ENCODE data around the gene HYDIN. TPM values are rescaled to one million over a fixed set of nuclear protein-coding genes. Genes with fewer than 3 reads are reported as not detected.

Gene HYDIN
- total and polyA plus RNA-seq, 4 donors: 0.14 to 3.0 (median 0.60) TPM

DNA sequence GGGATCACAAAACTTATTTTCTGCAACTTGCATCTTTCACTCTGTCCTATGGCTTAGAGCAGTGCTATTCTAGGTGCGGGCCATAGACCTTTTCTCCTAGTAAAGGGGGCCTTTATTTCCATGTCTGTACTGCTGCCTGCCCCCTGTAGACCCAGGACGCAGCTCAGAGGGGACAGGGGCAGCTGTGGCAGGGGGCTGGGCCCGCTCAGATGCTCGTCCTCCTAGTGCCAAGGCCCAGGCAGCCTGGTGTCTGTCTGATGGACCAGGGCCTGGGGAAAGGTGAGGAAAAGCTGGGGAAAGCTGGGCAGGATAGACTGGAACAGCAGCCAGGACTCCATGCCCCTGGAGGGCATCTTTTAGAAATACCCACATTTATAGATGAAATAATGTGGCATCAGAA, 455.1 kb downstream of the HYDIN start:
- peaks cover 0 to 6% (median 3%) of the 10 kb centered on the region in 4 donors for H3K4me1 ChIP-seq (ENCODE audit: control insufficient read depth in 4 of 4, insufficient read depth in 4 of 4, low read length in 3 of 4)
- no peak for DNase-seq (ENCODE audit: low spot score)
- no peak overlapping the region for H3K9ac ChIP-seq (ENCODE audit: low read depth in 1 of 2, low read length in 2 of 2)
- no peaks in the 10 kb centered on the region for H3K9me3 ChIP-seq (ENCODE audit: control insufficient read depth in 4 of 4, low read length in 3 of 4)
- 96% methylated on average over 4 of the region's 4 CpGs for WGBS
- peaks cover 3 to 38% (median 15%) of the 10 kb centered on the region in 4 donors for H3K36me3 ChIP-seq (ENCODE audit: control insufficient read depth in 4 of 4, insufficient read depth in 3 of 4, low read depth in 1 of 4, low read length in 3 of 4)
- H3K4me3 ChIP-seq (ENCODE audit: low read depth in 1 of 3, low read length in 3 of 3): no peak overlapping the region
- TF ChIP-seq, protein P1, sequence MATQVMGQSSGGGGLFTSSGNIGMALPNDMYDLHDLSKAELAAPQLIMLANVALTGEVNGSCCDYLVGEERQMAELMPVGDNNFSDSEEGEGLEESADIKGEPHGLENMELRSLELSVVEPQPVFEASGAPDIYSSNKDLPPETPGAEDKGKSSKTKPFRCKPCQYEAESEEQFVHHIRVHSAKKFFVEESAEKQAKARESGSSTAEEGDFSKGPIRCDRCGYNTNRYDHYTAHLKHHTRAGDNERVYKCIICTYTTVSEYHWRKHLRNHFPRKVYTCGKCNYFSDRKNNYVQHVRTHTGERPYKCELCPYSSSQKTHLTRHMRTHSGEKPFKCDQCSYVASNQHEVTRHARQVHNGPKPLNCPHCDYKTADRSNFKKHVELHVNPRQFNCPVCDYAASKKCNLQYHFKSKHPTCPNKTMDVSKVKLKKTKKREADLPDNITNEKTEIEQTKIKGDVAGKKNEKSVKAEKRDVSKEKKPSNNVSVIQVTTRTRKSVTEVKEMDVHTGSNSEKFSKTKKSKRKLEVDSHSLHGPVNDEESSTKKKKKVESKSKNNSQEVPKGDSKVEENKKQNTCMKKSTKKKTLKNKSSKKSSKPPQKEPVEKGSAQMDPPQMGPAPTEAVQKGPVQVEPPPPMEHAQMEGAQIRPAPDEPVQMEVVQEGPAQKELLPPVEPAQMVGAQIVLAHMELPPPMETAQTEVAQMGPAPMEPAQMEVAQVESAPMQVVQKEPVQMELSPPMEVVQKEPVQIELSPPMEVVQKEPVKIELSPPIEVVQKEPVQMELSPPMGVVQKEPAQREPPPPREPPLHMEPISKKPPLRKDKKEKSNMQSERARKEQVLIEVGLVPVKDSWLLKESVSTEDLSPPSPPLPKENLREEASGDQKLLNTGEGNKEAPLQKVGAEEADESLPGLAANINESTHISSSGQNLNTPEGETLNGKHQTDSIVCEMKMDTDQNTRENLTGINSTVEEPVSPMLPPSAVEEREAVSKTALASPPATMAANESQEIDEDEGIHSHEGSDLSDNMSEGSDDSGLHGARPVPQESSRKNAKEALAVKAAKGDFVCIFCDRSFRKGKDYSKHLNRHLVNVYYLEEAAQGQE (IDR thresholded peaks at IDR 0.05): no peak
- TF ChIP-seq HNF4G (IDR thresholded peaks at IDR 0.05) (no peak), HNF4A (conservative IDR thresholded peaks at IDR 0.05) (no peak), YY1 (IDR thresholded peaks at IDR 0.05) (no peak), FOXA2 (IDR thresholded peaks at IDR 0.05) (no peak), NR2F2 (IDR thresholded peaks at IDR 0.05) (no peak), TAF1 (conservative IDR thresholded peaks at IDR 0.05) (no peak), RAD21 (IDR thresholded peaks at IDR 0.05) (no peak), FOXA1 (IDR thresholded peaks at IDR 0.05) (no peak), GABPA (IDR thresholded peaks at IDR 0.05 in 1 of 2, conservative IDR thresholded peaks at IDR 0.05 in 1 of 2) (no peak), EGR1 (IDR thresholded peaks at IDR 0.05; ENCODE audit: low read depth in 2 of 2) (no peak), SP1 (IDR thresholded peaks at IDR 0.05) (no peak), RXRA (IDR thresholded peaks at IDR 0.05) (no peak)
- TF ChIP-seq, protein P2, sequence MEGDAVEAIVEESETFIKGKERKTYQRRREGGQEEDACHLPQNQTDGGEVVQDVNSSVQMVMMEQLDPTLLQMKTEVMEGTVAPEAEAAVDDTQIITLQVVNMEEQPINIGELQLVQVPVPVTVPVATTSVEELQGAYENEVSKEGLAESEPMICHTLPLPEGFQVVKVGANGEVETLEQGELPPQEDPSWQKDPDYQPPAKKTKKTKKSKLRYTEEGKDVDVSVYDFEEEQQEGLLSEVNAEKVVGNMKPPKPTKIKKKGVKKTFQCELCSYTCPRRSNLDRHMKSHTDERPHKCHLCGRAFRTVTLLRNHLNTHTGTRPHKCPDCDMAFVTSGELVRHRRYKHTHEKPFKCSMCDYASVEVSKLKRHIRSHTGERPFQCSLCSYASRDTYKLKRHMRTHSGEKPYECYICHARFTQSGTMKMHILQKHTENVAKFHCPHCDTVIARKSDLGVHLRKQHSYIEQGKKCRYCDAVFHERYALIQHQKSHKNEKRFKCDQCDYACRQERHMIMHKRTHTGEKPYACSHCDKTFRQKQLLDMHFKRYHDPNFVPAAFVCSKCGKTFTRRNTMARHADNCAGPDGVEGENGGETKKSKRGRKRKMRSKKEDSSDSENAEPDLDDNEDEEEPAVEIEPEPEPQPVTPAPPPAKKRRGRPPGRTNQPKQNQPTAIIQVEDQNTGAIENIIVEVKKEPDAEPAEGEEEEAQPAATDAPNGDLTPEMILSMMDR (IDR thresholded peaks at IDR 0.05; ENCODE audit: low read depth, low read length, missing input control): no peak
- TF ChIP-seq, protein P3, sequence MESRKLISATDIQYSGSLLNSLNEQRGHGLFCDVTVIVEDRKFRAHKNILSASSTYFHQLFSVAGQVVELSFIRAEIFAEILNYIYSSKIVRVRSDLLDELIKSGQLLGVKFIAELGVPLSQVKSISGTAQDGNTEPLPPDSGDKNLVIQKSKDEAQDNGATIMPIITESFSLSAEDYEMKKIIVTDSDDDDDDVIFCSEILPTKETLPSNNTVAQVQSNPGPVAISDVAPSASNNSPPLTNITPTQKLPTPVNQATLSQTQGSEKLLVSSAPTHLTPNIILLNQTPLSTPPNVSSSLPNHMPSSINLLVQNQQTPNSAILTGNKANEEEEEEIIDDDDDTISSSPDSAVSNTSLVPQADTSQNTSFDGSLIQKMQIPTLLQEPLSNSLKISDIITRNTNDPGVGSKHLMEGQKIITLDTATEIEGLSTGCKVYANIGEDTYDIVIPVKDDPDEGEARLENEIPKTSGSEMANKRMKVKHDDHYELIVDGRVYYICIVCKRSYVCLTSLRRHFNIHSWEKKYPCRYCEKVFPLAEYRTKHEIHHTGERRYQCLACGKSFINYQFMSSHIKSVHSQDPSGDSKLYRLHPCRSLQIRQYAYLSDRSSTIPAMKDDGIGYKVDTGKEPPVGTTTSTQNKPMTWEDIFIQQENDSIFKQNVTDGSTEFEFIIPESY (IDR thresholded peaks at IDR 0.05): no peak
- TF ChIP-seq, protein P4, sequence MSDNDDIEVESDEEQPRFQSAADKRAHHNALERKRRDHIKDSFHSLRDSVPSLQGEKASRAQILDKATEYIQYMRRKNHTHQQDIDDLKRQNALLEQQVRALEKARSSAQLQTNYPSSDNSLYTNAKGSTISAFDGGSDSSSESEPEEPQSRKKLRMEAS (IDR thresholded peaks at IDR 0.05): no peak
- TF ChIP-seq, protein P5, sequence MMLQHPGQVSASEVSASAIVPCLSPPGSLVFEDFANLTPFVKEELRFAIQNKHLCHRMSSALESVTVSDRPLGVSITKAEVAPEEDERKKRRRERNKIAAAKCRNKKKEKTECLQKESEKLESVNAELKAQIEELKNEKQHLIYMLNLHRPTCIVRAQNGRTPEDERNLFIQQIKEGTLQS (IDR thresholded peaks at IDR 0.05): no peak
- H3K27me3 ChIP-seq (ENCODE audit: control insufficient read depth in 4 of 4, insufficient read depth in 4 of 4, low read length in 3 of 4): no peaks in the 10 kb centered on the region
- H3K27ac ChIP-seq (ENCODE audit: low read depth in 1 of 2, low read length in 2 of 2): no peak overlapping the region

Data from liver (tissue), 9 donors.